UCSD-AML1 (cell line): Measurements from ENCODE around the gene AFAP1L2.

Source experiments
- DNase-seq: peaks from one replicate; lab custom pipeline; 2025; ENCODE audit not compliant: unreplicated experiment; lab: John Stamatoyannopoulos, UW

AFAP1L2 gene

GRCh38 chr10:114276066-114276465 lies 128.2 kb downstream of the AFAP1L2 start:
- DNase-seq: no peak

- DNase-seq: no peak
Measured at GRCh38 chr10:114274616-114275453, 129.5 kb downstream of the AFAP1L2 start.

- DNase-seq: no peak
Measured at GRCh38 chr10:114273910-114274309, 130.4 kb downstream of the AFAP1L2 start.

- no peak for DNase-seq
Measured at GRCh38 chr10:114272696-114273095, 131.6 kb downstream of the AFAP1L2 start.

GRCh38 chr10:114271779-114272167 lies 132.5 kb downstream of the AFAP1L2 start:
- no peak for DNase-seq

- no peak for DNase-seq
Measured at GRCh38 chr10:114271075-114271778, 133.1 kb downstream of the AFAP1L2 start.

- no peak for DNase-seq
Measured at GRCh38 chr10:114266521-114266920, 137.8 kb downstream of the AFAP1L2 start.

GRCh38 chr10:114265392-114266053 lies 138.8 kb downstream of the AFAP1L2 start:
- no peak for DNase-seq

GRCh38 chr10:114262496-114262895 lies 141.8 kb downstream of the AFAP1L2 start:
- DNase-seq: no peak

GRCh38 chr10:114261076-114261475 lies 143.2 kb downstream of the AFAP1L2 start:
- no peak for DNase-seq

GRCh38 chr10:114260366-114260765 lies 143.9 kb downstream of the AFAP1L2 start:
- no peak for DNase-seq

GRCh38 chr10:114259824-114260223 lies 144.5 kb downstream of the AFAP1L2 start:
- DNase-seq: no peak

GRCh38 chr10:114258274-114258840 lies 145.9 kb downstream of the AFAP1L2 start:
- no peak for DNase-seq

GRCh38 chr10:114257498-114257897 lies 146.8 kb downstream of the AFAP1L2 start:
- DNase-seq: no peak

- no peak for DNase-seq
Measured at GRCh38 chr10:114256822-114257221, 147.5 kb downstream of the AFAP1L2 start.

GRCh38 chr10:114256008-114256765 lies 148.1 kb downstream of the AFAP1L2 start:
- no peak for DNase-seq

GRCh38 chr10:114255227-114255626 lies 149.1 kb downstream of the AFAP1L2 start:
- no peak for DNase-seq

- no peak for DNase-seq
Measured at GRCh38 chr10:114252883-114253282, 151.4 kb downstream of the AFAP1L2 start.

GRCh38 chr10:114252092-114252491 lies 152.2 kb downstream of the AFAP1L2 start:
- no peak for DNase-seq

- DNase-seq: no peak
Measured at GRCh38 chr10:114250716-114251115, 153.6 kb downstream of the AFAP1L2 start.

GRCh38 chr10:114250236-114250635 lies 154.1 kb downstream of the AFAP1L2 start:
- no peak for DNase-seq
